EH (cell line): ENCODE results near the gene ACTMAP.
A peak's percentile ranks its signal among the peaks of the same experiment; 100 is the strongest.

Source experiments
- DNase-seq: peaks from one replicate; pipeline ENCODE4 v3.0.0-alpha.2; 2015; ENCODE audit warnings: low read depth

Gene ACTMAP

GRCh38 chr19:40717880-40718773, 32.1 kb downstream of the ACTMAP start:
- DNase-seq: peak; percentile 27

- DNase-seq: no peak
These were observed 32.9 kb downstream of the ACTMAP start for GRCh38 chr19:40717325-40717879.

GRCh38 chr19:40716482-40717324, 33.6 kb downstream of the ACTMAP start, which contains the start of the genes COQ8B and ITPKC:
TSS of gene COQ8B (minus strand) at chr19:40716886. CDS start at chr19:40714632, 2,254 bp downstream.
TSS of gene ITPKC (plus strand) at chr19:40717112. CDS start at chr19:40717136, 24 bp downstream.
- peak; percentile 97 for DNase-seq

GRCh38 chr19:40716031-40716481, 34.2 kb downstream of the ACTMAP start:
- no peak for DNase-seq

GRCh38 chr19:40714441-40715299, 35.6 kb downstream of the ACTMAP start:
- peak; percentile 92 for DNase-seq

GRCh38 chr19:40713939-40714338, 36.3 kb downstream of the ACTMAP start:
- no peak for DNase-seq

- DNase-seq: no peak
These were observed 40.5 kb downstream of the ACTMAP start for GRCh38 chr19:40709817-40710216.

- no peak for DNase-seq
These were observed 42.7 kb downstream of the ACTMAP start for GRCh38 chr19:40707615-40708014.

GRCh38 chr19:40705950-40706619, 44.2 kb downstream of the ACTMAP start:
- DNase-seq: no peak

GRCh38 chr19:40705362-40705651, 45.0 kb downstream of the ACTMAP start:
- no peak for DNase-seq

GRCh38 chr19:40704491-40705361, 45.6 kb downstream of the ACTMAP start:
- no peak for DNase-seq

- DNase-seq: no peak
These were observed 47.1 kb downstream of the ACTMAP start for GRCh38 chr19:40703029-40703755.

- peak; percentile 21 for DNase-seq
These were observed 47.8 kb downstream of the ACTMAP start for GRCh38 chr19:40702337-40703012.

- DNase-seq: no peak
These were observed 48.5 kb downstream of the ACTMAP start for GRCh38 chr19:40701758-40702157.

- DNase-seq: no peak
These were observed 50.2 kb downstream of the ACTMAP start for GRCh38 chr19:40700083-40700482.

GRCh38 chr19:40697007-40697406, 53.3 kb downstream of the ACTMAP start:
- no peak for DNase-seq

GRCh38 chr19:40695881-40696280, 54.4 kb downstream of the ACTMAP start:
- no peak for DNase-seq

- no peak for DNase-seq
These were observed 56.4 kb downstream of the ACTMAP start for GRCh38 chr19:40693896-40694295.
